Uterus (tissue), 2 donors: Measurements from ENCODE around the gene HLA-DQB1.

Source experiments
- POLR2A ChIP-seq, 2 donors: fragments of 450-650 bp; IDR thresholded peaks; one replicate each; pipeline ENCODE4 v1.6.1; 2016; ENCODE audit warnings: antibody characterized with exemption in 2 of 2, mild to moderate bottlenecking in 1 of 2, moderate library complexity in 1 of 2
- TF ChIP-seq, protein P1 (sequence below), 4 experiments: fragments of 200-600 bp in 2 of 4; fragments of 450-650 bp in 2 of 4; sonication (generic) in 2 of 4; IDR thresholded peaks; one replicate each; pipeline ENCODE4 v1.5.1; 2016 to 2019; ENCODE audit warnings: antibody characterized with exemption in 4 of 4, mild to moderate bottlenecking in 2 of 4, moderate library complexity in 1 of 4

DNA sequence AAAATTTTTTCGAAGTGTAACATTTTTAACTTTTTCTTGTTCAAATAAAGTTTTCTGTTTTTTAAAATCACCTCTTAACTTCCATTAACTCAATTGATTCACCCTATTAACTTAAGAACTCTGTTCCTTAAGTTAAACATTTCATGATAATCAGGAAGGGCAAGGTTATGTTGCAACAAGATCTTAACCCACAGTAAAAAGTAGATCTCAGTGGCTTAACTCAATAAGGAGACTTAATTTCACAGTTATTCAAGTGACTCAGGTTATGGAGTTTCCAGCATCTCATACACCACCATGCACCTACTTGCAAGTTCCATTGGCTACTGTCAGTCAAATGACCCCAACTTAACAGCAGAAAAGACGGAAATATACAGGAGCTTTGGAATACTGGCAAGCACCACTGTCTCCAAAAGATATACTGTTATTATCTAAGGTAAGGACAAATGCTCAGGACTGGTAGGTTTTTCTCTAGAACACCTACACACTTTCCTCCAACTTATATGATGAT is 11.2 kb downstream of the HLA-DQB1 start:
- no peak for TF ChIP-seq POLR2A (IDR thresholded peaks at IDR 0.05)
- TF ChIP-seq, protein P1, sequence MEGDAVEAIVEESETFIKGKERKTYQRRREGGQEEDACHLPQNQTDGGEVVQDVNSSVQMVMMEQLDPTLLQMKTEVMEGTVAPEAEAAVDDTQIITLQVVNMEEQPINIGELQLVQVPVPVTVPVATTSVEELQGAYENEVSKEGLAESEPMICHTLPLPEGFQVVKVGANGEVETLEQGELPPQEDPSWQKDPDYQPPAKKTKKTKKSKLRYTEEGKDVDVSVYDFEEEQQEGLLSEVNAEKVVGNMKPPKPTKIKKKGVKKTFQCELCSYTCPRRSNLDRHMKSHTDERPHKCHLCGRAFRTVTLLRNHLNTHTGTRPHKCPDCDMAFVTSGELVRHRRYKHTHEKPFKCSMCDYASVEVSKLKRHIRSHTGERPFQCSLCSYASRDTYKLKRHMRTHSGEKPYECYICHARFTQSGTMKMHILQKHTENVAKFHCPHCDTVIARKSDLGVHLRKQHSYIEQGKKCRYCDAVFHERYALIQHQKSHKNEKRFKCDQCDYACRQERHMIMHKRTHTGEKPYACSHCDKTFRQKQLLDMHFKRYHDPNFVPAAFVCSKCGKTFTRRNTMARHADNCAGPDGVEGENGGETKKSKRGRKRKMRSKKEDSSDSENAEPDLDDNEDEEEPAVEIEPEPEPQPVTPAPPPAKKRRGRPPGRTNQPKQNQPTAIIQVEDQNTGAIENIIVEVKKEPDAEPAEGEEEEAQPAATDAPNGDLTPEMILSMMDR (IDR thresholded peaks at IDR 0.05): no peak
